GM08714 (cell line): Measurements from ENCODE around the gene CAMK2A.

ENCODE experiments used
- H3K4me3 ChIP-seq: fragments of 200-500 bp; sonication (Bioruptor generic); 2 replicates; pipeline ENCODE4 v1.5.1; 2014; ENCODE audit warnings: mild to moderate bottlenecking, low read length, inconsistent platforms
- ZNF274 ChIP-seq: IDR thresholded peaks from 2 replicates; pipeline ENCODE4 v1.6.1; 2012; ENCODE audit warnings: mild to moderate bottlenecking, low read depth, low read length

CAMK2A gene

DNA sequence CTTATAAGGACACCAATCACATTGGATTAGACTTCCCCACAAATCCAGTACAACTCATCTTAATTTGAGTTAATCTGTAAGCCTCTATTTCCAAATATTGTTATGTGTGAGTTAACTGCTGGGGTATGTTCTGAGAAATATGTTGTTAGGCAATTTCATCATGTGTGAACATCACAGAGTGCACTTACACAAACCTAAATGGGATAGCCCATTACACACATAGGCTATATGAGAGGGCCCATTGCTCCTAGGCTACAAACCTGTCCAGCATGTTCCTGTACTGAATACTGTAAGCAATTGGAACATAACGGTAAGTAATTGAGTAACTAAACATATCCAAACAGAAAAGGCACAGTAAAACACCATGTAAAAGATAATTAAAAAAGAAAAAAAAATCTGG lies 32.2 kb upstream of the CAMK2A start:
- H3K4me3 ChIP-seq, result no peak overlapping the region
- no peak for TF ChIP-seq ZNF274

GRCh38 chr5:150321211-150321610 lies 31.6 kb upstream of the CAMK2A start:
- no peak overlapping the region for H3K4me3 ChIP-seq
- no peak for TF ChIP-seq ZNF274

DNA sequence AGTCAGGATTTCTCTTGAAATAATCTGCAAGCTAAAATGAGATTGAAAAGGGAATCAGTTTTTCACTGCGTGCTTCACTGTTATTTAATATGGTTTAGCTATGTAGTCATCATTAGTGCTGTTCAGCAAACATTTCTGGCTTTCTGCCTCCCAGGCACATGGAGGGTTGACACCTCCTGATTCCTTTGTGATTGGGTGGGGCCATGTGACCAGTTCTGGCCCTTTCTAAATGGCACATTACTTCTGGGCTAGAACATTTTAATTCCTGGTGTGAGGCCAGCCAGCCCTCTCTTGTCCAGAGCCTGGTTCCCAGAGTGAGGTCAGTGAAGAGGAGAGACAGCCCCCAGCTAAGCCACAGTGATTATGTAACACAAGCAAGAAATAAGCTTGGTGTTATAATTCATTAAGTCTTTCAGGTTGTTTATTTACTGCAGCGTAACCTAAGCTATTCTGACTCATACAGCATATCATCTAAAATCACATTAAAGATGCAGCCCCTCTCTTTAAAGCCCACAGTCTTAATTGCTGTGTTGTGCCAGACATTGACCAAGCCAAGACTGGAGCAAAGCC lies 30.6 kb upstream of the CAMK2A start:
- TF ChIP-seq ZNF274, result no peak
- H3K4me3 ChIP-seq, result no peak overlapping the region

DNA sequence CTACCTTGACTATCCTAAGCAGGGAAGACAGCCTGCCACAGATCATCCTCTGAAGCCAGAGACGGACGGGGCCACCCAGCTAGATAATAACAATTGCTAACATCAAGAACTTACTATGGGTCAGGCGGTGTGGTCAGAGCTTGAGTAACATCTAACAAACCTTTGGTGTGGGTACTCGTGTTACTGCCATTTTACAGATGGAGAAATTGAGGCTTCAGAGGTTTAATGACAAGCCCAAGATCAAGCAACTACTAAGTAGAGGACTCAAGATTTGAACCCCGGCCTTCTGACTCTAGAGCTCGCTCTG lies 29.9 kb upstream of the CAMK2A start:
- H3K4me3 ChIP-seq, result no peak overlapping the region
- no peak for TF ChIP-seq ZNF274

DNA sequence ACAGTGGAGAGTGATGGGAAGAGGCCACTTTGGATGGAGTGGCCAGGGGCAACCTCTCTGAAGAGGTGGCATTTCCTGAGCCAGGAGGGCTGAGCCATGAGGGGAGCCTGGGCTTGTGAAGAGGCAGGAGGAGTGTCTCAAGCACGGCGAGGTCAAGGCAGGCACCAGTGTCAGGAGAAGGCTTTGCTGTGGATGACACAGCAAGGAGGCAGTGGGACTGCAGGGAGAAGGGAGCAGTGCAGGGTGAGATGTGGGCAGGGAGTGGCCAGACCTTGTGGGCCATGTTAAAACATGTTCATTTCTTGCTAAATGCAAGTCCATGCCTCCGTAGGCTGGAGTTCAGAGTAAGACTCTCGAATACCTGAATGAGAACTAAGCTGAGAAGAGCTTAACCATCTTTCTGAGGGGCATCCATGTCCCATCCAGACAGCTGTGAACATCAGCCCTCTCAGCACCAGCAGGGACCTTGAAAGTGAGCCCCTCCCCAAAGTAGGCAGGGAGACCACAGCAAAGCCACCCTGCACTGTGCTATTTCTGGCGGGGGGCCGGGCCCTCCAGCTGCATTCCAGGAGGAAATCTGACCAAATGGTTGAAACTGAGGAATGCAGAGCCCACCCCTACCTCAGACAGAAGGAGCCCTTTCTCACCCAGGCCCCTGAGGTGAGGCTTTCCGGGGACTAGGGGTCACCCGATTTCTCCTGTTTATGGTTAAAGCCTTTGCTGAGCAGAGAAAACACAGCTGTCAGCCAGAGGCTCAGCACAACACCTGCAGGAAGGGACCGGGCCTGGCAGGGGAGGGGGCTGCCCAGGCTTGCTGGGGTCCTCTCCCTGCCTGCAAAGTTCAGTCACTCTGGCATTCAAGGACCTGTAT lies 29.3 kb upstream of the CAMK2A start:
- no peak overlapping the region for H3K4me3 ChIP-seq
- TF ChIP-seq ZNF274, result no peak

GRCh38 chr5:150317048-150318003 lies 27.8 kb upstream of the CAMK2A start:
- no peak overlapping the region for H3K4me3 ChIP-seq
- TF ChIP-seq ZNF274, result no peak

DNA sequence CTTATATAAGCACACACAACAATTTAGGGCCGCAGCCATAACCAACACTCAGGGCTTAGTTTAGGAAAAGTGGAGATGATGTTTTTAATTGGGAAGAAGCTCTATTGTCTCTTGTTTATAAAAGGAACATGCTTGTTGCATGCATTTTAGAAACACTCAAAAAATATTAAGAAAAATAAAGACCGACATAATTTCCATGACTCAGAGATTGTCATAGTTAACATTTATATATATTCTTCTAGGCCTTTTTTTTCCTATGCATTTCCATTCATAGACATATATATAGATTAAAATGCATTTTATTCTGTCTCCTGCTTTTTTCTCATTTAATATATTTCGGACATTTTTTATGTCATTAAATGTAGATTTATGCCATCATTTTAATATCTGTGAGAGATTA lies 26.7 kb upstream of the CAMK2A start:
- TF ChIP-seq ZNF274, result no peak
- H3K4me3 ChIP-seq, result no peak overlapping the region

DNA sequence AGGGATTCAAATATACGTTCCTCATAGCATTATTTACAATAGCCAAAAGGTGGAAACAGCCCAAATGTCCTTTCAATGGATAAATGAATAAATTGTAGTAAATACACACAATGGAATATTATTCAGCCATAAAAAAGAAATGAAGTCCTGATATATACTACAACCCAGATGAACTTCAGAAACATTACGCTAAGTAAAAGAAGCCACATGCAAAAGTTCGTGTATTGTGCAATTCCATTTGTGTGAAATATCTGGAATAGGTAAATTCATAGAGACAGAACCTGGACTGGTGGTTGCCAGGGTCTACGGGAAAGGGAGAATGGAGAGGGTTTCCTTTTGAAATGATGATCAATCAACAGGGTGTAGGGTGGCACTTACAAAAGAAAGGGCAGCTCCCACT lies 25.7 kb upstream of the CAMK2A start:
- H3K4me3 ChIP-seq, result no peak overlapping the region
- TF ChIP-seq ZNF274, result no peak

DNA sequence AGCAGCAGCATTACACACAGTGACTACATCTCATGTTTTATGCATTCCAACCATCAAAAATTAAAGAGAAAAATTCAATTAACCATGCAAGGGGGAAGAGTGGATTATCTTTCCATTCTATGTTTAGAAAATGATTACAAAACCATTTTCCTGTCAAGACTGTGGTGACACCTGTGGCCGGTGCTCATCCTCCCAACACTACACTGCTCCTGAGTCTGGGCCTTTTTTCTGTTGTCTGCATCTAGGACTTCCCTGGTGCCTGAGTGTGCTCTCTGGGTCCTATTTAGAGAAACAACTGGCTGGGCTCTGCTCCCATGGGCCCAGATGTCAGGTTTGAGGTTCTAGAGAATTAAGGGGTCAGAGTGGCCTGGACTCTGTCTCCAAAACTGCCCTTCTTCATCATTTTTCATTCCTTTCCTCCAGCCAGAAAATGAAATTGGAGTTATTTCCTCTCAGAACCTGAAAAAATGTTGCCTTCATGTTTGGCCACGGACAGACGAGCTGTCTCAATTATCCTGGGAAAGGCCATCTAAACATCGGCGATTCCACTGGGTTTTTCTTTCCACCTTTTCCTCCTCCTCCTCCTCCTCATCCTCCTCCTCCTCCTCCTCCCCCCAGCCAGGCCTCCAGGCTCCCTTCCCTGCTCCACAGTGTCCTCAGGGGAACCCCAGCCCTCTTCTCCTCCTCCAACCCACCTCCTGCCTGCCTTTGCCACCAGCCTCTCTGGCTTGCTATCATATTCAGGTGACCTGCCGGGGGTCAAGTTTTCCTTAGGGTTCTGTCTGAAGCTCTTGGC lies 24.5 kb upstream of the CAMK2A start:
- TF ChIP-seq ZNF274, result no peak
- no peak overlapping the region for H3K4me3 ChIP-seq

DNA sequence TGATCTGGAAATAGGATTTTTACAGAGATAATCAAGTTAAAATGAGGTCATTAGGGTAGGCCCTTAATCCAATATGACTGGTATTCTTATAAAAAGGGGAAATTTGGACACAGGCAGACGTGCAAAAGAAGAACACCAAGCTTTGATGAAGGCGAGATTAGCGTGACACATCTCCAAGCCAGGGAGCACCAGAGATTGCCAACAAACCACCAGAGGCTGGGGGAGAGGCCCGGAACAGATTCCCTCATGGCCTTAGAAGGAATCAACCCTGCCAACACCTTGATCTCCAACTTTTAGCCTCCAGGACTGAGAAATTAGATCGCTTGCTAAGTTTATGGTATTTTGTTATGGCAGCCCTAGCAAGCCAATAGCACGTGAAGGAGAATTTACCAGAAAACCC lies 23.9 kb upstream of the CAMK2A start:
- no peak for TF ChIP-seq ZNF274

DNA sequence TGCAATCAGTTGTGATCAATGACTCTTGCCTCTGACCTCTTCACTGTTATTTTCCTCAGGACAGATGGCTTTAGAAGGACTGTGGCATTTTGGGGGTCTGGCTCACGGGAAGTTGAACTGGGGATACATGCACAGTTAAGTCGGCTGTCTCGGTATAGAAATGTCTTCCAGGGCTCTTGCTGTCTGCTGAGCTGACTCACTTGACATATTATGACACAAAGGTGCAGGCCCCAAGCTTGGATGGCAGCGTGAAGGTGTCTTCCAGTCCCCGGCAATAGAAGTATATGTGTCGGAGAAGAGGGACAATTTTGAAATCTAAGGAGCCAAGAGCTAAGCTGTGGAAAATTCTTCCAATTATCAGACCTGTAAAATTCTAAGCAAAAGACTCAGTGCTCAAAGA lies 22.9 kb upstream of the CAMK2A start:
- no peak for TF ChIP-seq ZNF274
- H3K4me3 ChIP-seq, result no peak overlapping the region

More for the DNA sequence above, 23.9 kb upstream of the CAMK2A start:
- no peak overlapping the region for H3K4me3 ChIP-seq

GRCh38 chr5:150311015-150311692 lies 21.6 kb upstream of the CAMK2A start:
- no peak for TF ChIP-seq ZNF274
- H3K4me3 ChIP-seq, result no peak overlapping the region

DNA sequence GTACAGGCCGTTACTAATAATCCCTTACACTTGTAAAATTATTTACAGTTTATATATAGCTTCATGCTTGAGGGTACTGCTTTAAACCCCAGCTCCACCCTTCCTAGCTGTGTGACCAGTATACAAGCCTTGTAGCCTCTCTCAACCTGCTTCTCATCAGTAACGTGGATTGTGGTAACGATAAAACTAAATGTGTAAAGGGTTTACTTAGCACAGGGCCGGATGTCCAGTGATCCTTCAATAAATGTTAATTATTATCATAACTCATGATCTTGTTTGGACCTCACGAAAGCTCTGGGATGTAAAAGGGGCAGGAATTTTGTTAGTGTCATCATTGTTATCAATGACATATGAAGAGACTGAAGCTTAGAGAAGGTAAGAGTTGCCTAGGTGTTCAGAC lies 20.7 kb upstream of the CAMK2A start:
- H3K4me3 ChIP-seq, result no peak overlapping the region
- TF ChIP-seq ZNF274, result no peak
